ENCODE results near the gene NLN.

NLN gene

GRCh38 chr5:65734921-65735320, 12.9 kb downstream of the NLN start:
- no peak overlapping the region for H3K4me3 ChIP-seq (ENCODE audit: low read length)
- H3F3A ChIP-seq (ENCODE audit: control insufficient read depth, insufficient read depth): no peaks in the 10 kb centered on the region
- no peak for TF ChIP-seq EZH2phosphoT487 (IDR thresholded peaks at IDR 0.05; ENCODE audit: borderline replicate concordance, low read length)
- TF ChIP-seq, protein P1, sequence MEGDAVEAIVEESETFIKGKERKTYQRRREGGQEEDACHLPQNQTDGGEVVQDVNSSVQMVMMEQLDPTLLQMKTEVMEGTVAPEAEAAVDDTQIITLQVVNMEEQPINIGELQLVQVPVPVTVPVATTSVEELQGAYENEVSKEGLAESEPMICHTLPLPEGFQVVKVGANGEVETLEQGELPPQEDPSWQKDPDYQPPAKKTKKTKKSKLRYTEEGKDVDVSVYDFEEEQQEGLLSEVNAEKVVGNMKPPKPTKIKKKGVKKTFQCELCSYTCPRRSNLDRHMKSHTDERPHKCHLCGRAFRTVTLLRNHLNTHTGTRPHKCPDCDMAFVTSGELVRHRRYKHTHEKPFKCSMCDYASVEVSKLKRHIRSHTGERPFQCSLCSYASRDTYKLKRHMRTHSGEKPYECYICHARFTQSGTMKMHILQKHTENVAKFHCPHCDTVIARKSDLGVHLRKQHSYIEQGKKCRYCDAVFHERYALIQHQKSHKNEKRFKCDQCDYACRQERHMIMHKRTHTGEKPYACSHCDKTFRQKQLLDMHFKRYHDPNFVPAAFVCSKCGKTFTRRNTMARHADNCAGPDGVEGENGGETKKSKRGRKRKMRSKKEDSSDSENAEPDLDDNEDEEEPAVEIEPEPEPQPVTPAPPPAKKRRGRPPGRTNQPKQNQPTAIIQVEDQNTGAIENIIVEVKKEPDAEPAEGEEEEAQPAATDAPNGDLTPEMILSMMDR (IDR thresholded peaks at IDR 0.05; ENCODE audit: low read depth, low read length, poor library complexity, severe bottlenecking): no peak
- H3K9me3 ChIP-seq (ENCODE audit: control insufficient read depth, insufficient read depth, low read length): no peaks in the 10 kb centered on the region
- no peak overlapping the region for H3K4me2 ChIP-seq (ENCODE audit: low read length)
- no peak overlapping the region for H3K27ac ChIP-seq (ENCODE audit: low read depth, low read length)
- peaks cover 58% of the 10 kb centered on the region for H3K79me2 ChIP-seq (ENCODE audit: control insufficient read depth, low read length)
- no peaks in the 10 kb centered on the region for H4K20me1 ChIP-seq (ENCODE audit: control insufficient read depth, insufficient read depth, low read depth, low read length)
- no peaks in the 10 kb centered on the region for H3K9me2 ChIP-seq (replicated peaks; ENCODE audit: control insufficient read depth, low read length)
- H3K36me3 ChIP-seq (ENCODE audit: control insufficient read depth, low read length): no peaks in the 10 kb centered on the region
- H3K4me1 ChIP-seq (ENCODE audit: control insufficient read depth, low read length): peaks cover 6% of the 10 kb centered on the region
- H3K27me3 ChIP-seq (ENCODE audit: control insufficient read depth, low read length): no peaks in the 10 kb centered on the region

- H4K20me1 ChIP-seq (ENCODE audit: control insufficient read depth, insufficient read depth, low read depth, low read length): no peaks in the 10 kb centered on the region
- no peaks in the 10 kb centered on the region for H3K9me2 ChIP-seq (replicated peaks; ENCODE audit: control insufficient read depth, low read length)
- H3K4me2 ChIP-seq (ENCODE audit: low read length): no peak overlapping the region
- no peaks in the 10 kb centered on the region for H3F3A ChIP-seq (ENCODE audit: control insufficient read depth, insufficient read depth)
- H3K4me3 ChIP-seq (ENCODE audit: low read length): no peak overlapping the region
- H3K27ac ChIP-seq (ENCODE audit: low read depth, low read length): no peak overlapping the region
- peaks cover 59% of the 10 kb centered on the region for H3K79me2 ChIP-seq (ENCODE audit: control insufficient read depth, low read length)
- H3K9me3 ChIP-seq (ENCODE audit: control insufficient read depth, insufficient read depth, low read length): no peaks in the 10 kb centered on the region
- H3K36me3 ChIP-seq (ENCODE audit: control insufficient read depth, low read length): no peaks in the 10 kb centered on the region
- peaks cover 6% of the 10 kb centered on the region for H3K4me1 ChIP-seq (ENCODE audit: control insufficient read depth, low read length)
- no peaks in the 10 kb centered on the region for H3K27me3 ChIP-seq (ENCODE audit: control insufficient read depth, low read length)
- TF ChIP-seq EZH2phosphoT487 (IDR thresholded peaks at IDR 0.05; ENCODE audit: borderline replicate concordance, low read length): no peak
- TF ChIP-seq, protein P1 (IDR thresholded peaks at IDR 0.05; ENCODE audit: low read depth, low read length, poor library complexity, severe bottlenecking): no peak
These were observed 14.0 kb downstream of the NLN start for GRCh38 chr5:65736011-65736410.

- no peak overlapping the region for H3K4me3 ChIP-seq (ENCODE audit: low read length)
- TF ChIP-seq EZH2phosphoT487 (IDR thresholded peaks at IDR 0.05; ENCODE audit: borderline replicate concordance, low read length): no peak
- TF ChIP-seq, protein P1 (IDR thresholded peaks at IDR 0.05; ENCODE audit: low read depth, low read length, poor library complexity, severe bottlenecking): no peak
- H3K27me3 ChIP-seq (ENCODE audit: control insufficient read depth, low read length): no peaks in the 10 kb centered on the region
- no peaks in the 10 kb centered on the region for H3K9me2 ChIP-seq (replicated peaks; ENCODE audit: control insufficient read depth, low read length)
- H3K79me2 ChIP-seq (ENCODE audit: control insufficient read depth, low read length): peaks cover 57% of the 10 kb centered on the region
- no peaks in the 10 kb centered on the region for H3F3A ChIP-seq (ENCODE audit: control insufficient read depth, insufficient read depth)
- no peaks in the 10 kb centered on the region for H3K9me3 ChIP-seq (ENCODE audit: control insufficient read depth, insufficient read depth, low read length)
- no peaks in the 10 kb centered on the region for H4K20me1 ChIP-seq (ENCODE audit: control insufficient read depth, insufficient read depth, low read depth, low read length)
- no peak overlapping the region for H3K4me2 ChIP-seq (ENCODE audit: low read length)
- H3K27ac ChIP-seq (ENCODE audit: low read depth, low read length): no peak overlapping the region
- H3K36me3 ChIP-seq (ENCODE audit: control insufficient read depth, low read length): no peaks in the 10 kb centered on the region
- H3K4me1 ChIP-seq (ENCODE audit: control insufficient read depth, low read length): peaks cover 6% of the 10 kb centered on the region
These were observed 15.8 kb downstream of the NLN start for GRCh38 chr5:65737842-65738241.

DNA sequence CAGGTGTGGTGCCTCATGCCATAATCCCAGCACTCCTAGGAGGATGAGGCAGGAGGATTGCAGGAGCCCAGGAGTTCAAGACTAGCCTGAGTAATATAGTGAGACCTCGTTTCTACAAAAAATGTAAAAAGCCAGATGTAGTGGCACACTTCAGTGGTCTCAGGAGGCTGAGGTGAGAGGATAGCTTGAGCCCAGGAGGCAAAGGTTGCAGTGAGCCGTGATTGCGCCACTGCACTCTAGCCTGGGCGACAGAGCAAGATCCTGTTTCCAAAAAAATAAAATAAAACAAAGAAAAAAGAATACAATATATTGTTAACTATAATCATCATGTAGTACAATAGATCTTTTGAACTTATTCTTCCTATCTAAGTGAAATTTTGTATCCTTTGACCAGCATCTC, 16.3 kb downstream of the NLN start:
- Histone ChIP-seq H4K20me1 (ENCODE audit: control insufficient read depth, insufficient read depth, low read depth, low read length) (no peaks in the 10 kb centered on the region), H3K9me2 (replicated peaks; ENCODE audit: control insufficient read depth, low read length) (no peaks in the 10 kb centered on the region), H3K27ac (ENCODE audit: low read depth, low read length) (no peak overlapping the region), H3K79me2 (ENCODE audit: control insufficient read depth, low read length) (peaks cover 60% of the 10 kb centered on the region), H3K36me3 (ENCODE audit: control insufficient read depth, low read length) (no peaks in the 10 kb centered on the region), H3K4me3 (ENCODE audit: low read length) (no peak overlapping the region), H3K4me1 (ENCODE audit: control insufficient read depth, low read length) (peaks cover 6% of the 10 kb centered on the region), H3K9me3 (ENCODE audit: control insufficient read depth, insufficient read depth, low read length) (no peaks in the 10 kb centered on the region), H3K4me2 (ENCODE audit: low read length) (no peak overlapping the region), H3K27me3 (ENCODE audit: control insufficient read depth, low read length) (no peaks in the 10 kb centered on the region), H3F3A (ENCODE audit: control insufficient read depth, insufficient read depth) (no peaks in the 10 kb centered on the region)
- TF ChIP-seq EZH2phosphoT487 (IDR thresholded peaks at IDR 0.05; ENCODE audit: borderline replicate concordance, low read length): no peak
- TF ChIP-seq, protein P1 (IDR thresholded peaks at IDR 0.05; ENCODE audit: low read depth, low read length, poor library complexity, severe bottlenecking): no peak

Data from DOHH2 (cell line).